HepG2 (cell line): Measurements from ENCODE around the gene CLEC2D. TPM values are rescaled to one million over a fixed set of nuclear protein-coding genes. Genes with fewer than 3 reads are reported as not detected.

ENCODE experiments used
- ATAC-seq: fragments of 200-7000 bp; cut with Tn5 transposase; 3 replicates; pipeline ENCODE4 v1.9.1; 2020; ENCODE audit warnings: mild to moderate bottlenecking, moderate library complexity
- BruUV-seq: library from RNA; stranded (reverse); fragments of 400-500 nt; replicated peaks from 2 replicates; lab custom pipeline; 2021; lab: Mats Ljungman, UMichigan
- CTCF ChIA-PET: fragments of 300-600 bp; formaldehyde crosslinking; extraction: SDS; loops from one replicate; lab custom pipeline; 2021; ENCODE audit warnings: low total read pairs, inconsistent platforms, low intra/inter-chr PET ratio; lab: Yijun Ruan, JAX
- POLR2A ChIA-PET: fragments of 350-600 bp; sonication (Branson Sonifier 250); formaldehyde crosslinking; loops from one replicate; lab custom pipeline; 2020; ENCODE audit warnings: antibody characterized with exemption, inconsistent platforms; lab: Yijun Ruan, JAX
- DNase-seq: peaks from one replicate; pipeline ENCODE4 v3.0.0-alpha.2; 2015; ENCODE audit warnings: low spot score
- FAIRE-seq: peaks from 3 replicates; lab custom pipeline; 2011; peaks lifted over from hg19 to GRCh38; lab: Jason Lieb, UNC
- H2AFZ ChIP-seq: one replicate; pipeline ENCODE4 v1.6.1; 2011; ENCODE audit warnings: low read length, inconsistent platforms
- H3K27ac ChIP-seq: fragments of 300-600 bp; 3 replicates; pipeline ENCODE4 v1.8.0; 2011; ENCODE audit warnings: mixed run types, mild to moderate bottlenecking, mixed read lengths, low read length, inconsistent platforms; ENCODE audit not compliant: insufficient read depth; ENCODE audit errors: extremely low read length
- H3K27me3 ChIP-seq, 2 experiments: fragments of 200-600 bp in 1 of 2; 2 replicates in 1 of 2; 3 replicates in 1 of 2; pipeline versions ENCODE4 v1.6.0 to v1.8.0; 2011; ENCODE audit warnings: low read length in 2 of 2, mild to moderate bottlenecking in 2 of 2, moderate library complexity in 2 of 2, inconsistent platforms in 1 of 2; ENCODE audit not compliant: insufficient read depth in 2 of 2, control insufficient read depth in 1 of 2
- H3K36me3 ChIP-seq, 2 experiments: fragments of 200-600 bp in 1 of 2; replicated peaks in 1 of 2; 2 replicates in 1 of 2; 3 replicates in 1 of 2; pipeline versions ENCODE4 v1.5.1 to v1.8.0; 2011; ENCODE audit warnings: low read length in 2 of 2, inconsistent platforms in 1 of 2; ENCODE audit not compliant: insufficient read depth in 2 of 2, control insufficient read depth in 1 of 2
- H3K4me1 ChIP-seq: 2 replicates; pipeline ENCODE4 v1.5.1; 2012; ENCODE audit warnings: low read length, inconsistent platforms; ENCODE audit not compliant: insufficient read depth
- H3K4me2 ChIP-seq: 2 replicates; pipeline ENCODE4 v1.6.0; 2011; ENCODE audit warnings: low read depth, low read length, inconsistent platforms
- H3K4me3 ChIP-seq, 3 experiments: fragments of 200-600 bp in 1 of 3; sonication (generic), shearing (Covaris generic) in 1 of 3; replicated peaks in 1 of 3; 2 replicates each; pipeline ENCODE4 v1.5.1; 2011 to 2016; ENCODE audit warnings: low read length in 3 of 3, inconsistent platforms in 2 of 3, low read depth in 2 of 3, mild to moderate bottlenecking in 2 of 3, control low read depth in 1 of 3, mixed read lengths in 1 of 3; ENCODE audit not compliant: insufficient read depth in 1 of 3
- H3K79me2 ChIP-seq: one replicate; pipeline ENCODE4 v1.6.1; 2011; ENCODE audit warnings: low read length, inconsistent platforms; ENCODE audit not compliant: insufficient read depth
- H3K9ac ChIP-seq: 2 replicates; pipeline ENCODE4 v1.6.0; 2011; ENCODE audit warnings: mild to moderate bottlenecking, low read depth, low read length, inconsistent platforms; ENCODE audit not compliant: insufficient read depth
- H3K9me3 ChIP-seq: 2 replicates; pipeline ENCODE4 v1.5.1; 2012; ENCODE audit warnings: mild to moderate bottlenecking, low read length
- H4K20me1 ChIP-seq: 2 replicates; pipeline ENCODE4 v1.6.0; 2011; ENCODE audit warnings: inconsistent platforms, mild to moderate bottlenecking, low read length, moderate library complexity; ENCODE audit not compliant: insufficient read depth
- GZF1 ChIP-seq: sonication (generic); formaldehyde crosslinking; IDR thresholded peaks from 2 replicates; pipeline ENCODE4 v1.5.1; 2020; ENCODE audit warnings: mild to moderate bottlenecking, missing genetic modification reagents
- KAT8 ChIP-seq: IDR thresholded peaks from 2 replicates; pipeline ENCODE4 v1.6.1; 2016; ENCODE audit warnings: missing genetic modification reagents, missing compliant biosample characterization
- MLXIP ChIP-seq: sonication (generic); formaldehyde crosslinking; IDR thresholded peaks from 2 replicates; pipeline ENCODE4 v1.9.0; 2021; ENCODE audit warnings: missing genetic modification reagents, borderline replicate concordance
- TRIM22 ChIP-seq: fragments of 450-650 bp; IDR thresholded peaks from 2 replicates; pipeline ENCODE4 v1.6.1; 2017
- ZMYM4 ChIP-seq: sonication (generic); formaldehyde crosslinking; IDR thresholded peaks from 2 replicates; pipeline ENCODE4 v1.8.1; 2023; ENCODE audit warnings: mild to moderate bottlenecking, missing genetic modification reagents
- ZNF460 ChIP-seq: sonication (generic); formaldehyde crosslinking; IDR thresholded peaks from 2 replicates; pipeline ENCODE4 v1.5.1; 2020; ENCODE audit warnings: missing genetic modification reagents, mild to moderate bottlenecking, borderline replicate concordance
- ZNF496 ChIP-seq: sonication (generic); formaldehyde crosslinking; IDR thresholded peaks from 2 replicates; pipeline ENCODE4 v1.8.1; 2023; ENCODE audit warnings: mild to moderate bottlenecking, moderate library complexity, missing genetic modification reagents; ENCODE audit not compliant: insufficient replicate concordance
- ZNF639 ChIP-seq: conservative IDR thresholded peaks from 2 replicates; pipeline ENCODE4 v1.6.1; 2018; ENCODE audit warnings: missing genetic modification reagents
- ZNF75D ChIP-seq: sonication (generic); formaldehyde crosslinking; IDR thresholded peaks from 2 replicates; pipeline ENCODE4 v1.8.1; 2023; ENCODE audit warnings: missing genetic modification reagents, mild to moderate bottlenecking, borderline replicate concordance
- ZNF772 ChIP-seq: sonication (generic); formaldehyde crosslinking; IDR thresholded peaks from 2 replicates; pipeline ENCODE4 v1.5.0; 2020; ENCODE audit warnings: mild to moderate bottlenecking, missing genetic modification reagents
- ZSCAN31 ChIP-seq: sonication (generic); formaldehyde crosslinking; IDR thresholded peaks from 2 replicates; pipeline ENCODE4 v1.5.0; 2020; ENCODE audit warnings: low read depth, mild to moderate bottlenecking, missing genetic modification reagents
- WGBS: methylation state at CpG from one replicate; pipeline ENCODE4 v1.1.6; 2017; ENCODE audit warnings: low lambda C conversion rate; 5-methylcytosine and 5-hydroxymethylcytosine counted together
- in situ Hi-C: cut with HindIII; loops from 2 replicates; pipeline ENCODE4 v1.10.0; 2017; ENCODE audit warnings: low pct_unique_long_range_greater_than_20kb; ENCODE audit not compliant: extremely low pct_ligation_motif_present
- intact Hi-C: fragments of 100-400 bp; cut with micrococcal nuclease; formaldehyde crosslinking; loops from one replicate; pipeline ENCODE4 v1.10.0; 2022; ENCODE audit not compliant: unreplicated experiment
- polyA plus RNA-seq, 8 experiments: library from polyadenylated mRNA; depleted of rRNA in 3 of 8; stranded (reverse) in 7 of 8; unstranded in 1 of 8; fragments of >200 nt; fragmentation: Illumina TruSeq in 4 of 8; extraction: Trizol in 4 of 8; gene quantifications; 2 replicates each; pipeline versions ENCODE4 v1.2.1 to v1.2.3, GENCODE V29; 2011 to 2016; ENCODE audit warnings: low read depth in 4 of 8, missing spikeins in 1 of 8, mixed read lengths in 1 of 8; ENCODE audit not compliant: insufficient read depth in 1 of 8
- total RNA-seq, 5 experiments: library from RNA; depleted of rRNA; stranded (reverse); fragments of >200 nt; fragmentation: Illumina TruSeq; extraction: Trizol; gene quantifications; 2 replicates each; pipeline ENCODE4 v1.2.3, GENCODE V29; 2016; ENCODE audit warnings: low read depth in 1 of 5

The CLEC2D gene
- total and polyA plus RNA-seq, 2 of the 13 experiments (the other 11 are each of a cell fraction or from before 2014, with no cell fraction given): 2.5 to 8.6 TPM

- WGBS: 97% methylated on average over 1 of the region's 1 CpG
- intact Hi-C loops: no loop called here
Observed at GRCh38 chr12:9692909-9693308, 23.4 kb downstream of the CLEC2D start.

More at GRCh38 chr12:9692909-9693308, 23.4 kb downstream of the CLEC2D start:
- Histone ChIP-seq H4K20me1 (no peaks in the 10 kb centered on the region), H3K9me3 (no peaks in the 10 kb centered on the region)
- no peak for TF ChIP-seq ZMYM4 (CRISPR knock-in tag)
- TF ChIP-seq MLXIP (CRISPR knock-in tag): no peak
- no peak for TF ChIP-seq ZSCAN31 (CRISPR knock-in tag)
- no peak for TF ChIP-seq ZNF639 (CRISPR knock-in tag)
- no peak for TF ChIP-seq ZNF75D (CRISPR knock-in tag)
- TF ChIP-seq ZNF496 (CRISPR knock-in tag): no peak
- TF ChIP-seq GZF1 (CRISPR knock-in tag): no peak
- TF ChIP-seq ZNF460 (CRISPR knock-in tag): no peak
- no peak for TF ChIP-seq ZNF772 (CRISPR knock-in tag)
- TF ChIP-seq KAT8 (CRISPR knock-in tag): no peak
- TF ChIP-seq TRIM22: no peak
- TF ChIP-seq, all 625 proteins: peak for 0
- ChIA-PET CTCF (no interaction called here), POLR2A (no interaction called here)
- FAIRE-seq (no peak), DNase-seq (no peak), ATAC-seq (no peak)
- Histone ChIP-seq H3K9ac (no peak overlapping the region), H3K27me3 (no peaks in the 10 kb centered on the region), H3K79me2 (no peaks in the 10 kb centered on the region), H3K4me1 (no peaks in the 10 kb centered on the region), H3K36me3 (no peaks in the 10 kb centered on the region; a peak in 2 of 5 replicates), H3K4me3 (no peak overlapping the region), H3K27ac (no peak overlapping the region), H2AFZ (no peak overlapping the region), H3K4me2 (no peak overlapping the region)
- BruUV-seq: no TSS peak
- in situ Hi-C loops: no loop called here
